ENCODE measurements around the gene ARPC5.

- TF ChIP-seq CTCF (IDR thresholded peaks at IDR 0.05) (no peak), SIN3A (IDR thresholded peaks at IDR 0.05; ENCODE audit: borderline replicate concordance, insufficient read depth, low read depth, low read length) (no peak), REST (IDR thresholded peaks at IDR 0.05; ENCODE audit: insufficient read depth in 1 of 2, low read depth in 2 of 2, low read length in 1 of 2) (no peak)
Observed at GRCh38 chr1:183645531-183645930, 9.9 kb upstream of the ARPC5 start.
